Neuronal stem cell (in vitro differentiated cells): Measurements from ENCODE around the gene REXO2.

Experiments
- DNase-seq: peaks from one replicate; pipeline ENCODE4 v3.0.0-alpha.2; 2013; ENCODE audit warnings: low spot score
- H2AFZ ChIP-seq: one replicate; pipeline ENCODE4 v1.6.1; 2013; ENCODE audit warnings: mild to moderate bottlenecking, low read length, inconsistent platforms
- H2AK5ac ChIP-seq: 2 replicates; pipeline ENCODE4 v1.6.1; 2013; ENCODE audit warnings: low read depth, mild to moderate bottlenecking, inconsistent platforms, low read length, moderate library complexity, mixed read lengths
- H2BK120ac ChIP-seq: 2 replicates; pipeline ENCODE4 v1.6.1; 2013; ENCODE audit warnings: low read depth, mild to moderate bottlenecking, inconsistent platforms, low read length, moderate library complexity, mixed read lengths
- H2BK12ac ChIP-seq: one replicate; pipeline ENCODE4 v1.6.1; 2013; ENCODE audit warnings: low read length, inconsistent platforms
- H2BK15ac ChIP-seq: 2 replicates; pipeline ENCODE4 v1.6.1; 2013; ENCODE audit warnings: mild to moderate bottlenecking, low read length, inconsistent platforms, mixed read lengths
- H2BK5ac ChIP-seq: one replicate; pipeline ENCODE4 v1.6.1; 2013; ENCODE audit warnings: inconsistent platforms, mild to moderate bottlenecking, low read length, moderate library complexity
- H3K14ac ChIP-seq: one replicate; pipeline ENCODE4 v1.6.1; 2013; ENCODE audit warnings: low read length, inconsistent platforms
- H3K18ac ChIP-seq: 2 replicates; pipeline ENCODE4 v1.6.1; 2013; ENCODE audit warnings: low read length, inconsistent platforms
- H3K23ac ChIP-seq: 2 replicates; pipeline ENCODE4 v1.6.1; 2013; ENCODE audit warnings: low read depth, mild to moderate bottlenecking, mixed read lengths, low read length, inconsistent platforms; ENCODE audit not compliant: poor library complexity
- H3K27ac ChIP-seq: replicated peaks from 3 replicates; pipeline ENCODE4 v1.5.1; 2013; ENCODE audit warnings: low read length, inconsistent platforms
- H3K27me3 ChIP-seq, 3 experiments: 2 replicates each; pipeline ENCODE4 v1.6.1; 2013; ENCODE audit warnings: low read length in 3 of 3, mild to moderate bottlenecking in 2 of 3, inconsistent platforms in 1 of 3, low read depth in 1 of 3, mixed read lengths in 1 of 3, moderate library complexity in 1 of 3; ENCODE audit not compliant: control insufficient read depth in 3 of 3, insufficient read depth in 3 of 3
- H3K36me3 ChIP-seq, 2 donors: replicated peaks in 1 of 2; 2 replicates each; pipeline ENCODE4 v1.6.1; 2013; ENCODE audit warnings: low read length in 2 of 2; ENCODE audit not compliant: control insufficient read depth in 2 of 2, insufficient read depth in 2 of 2
- H3K4ac ChIP-seq: 2 replicates; pipeline ENCODE4 v1.6.1; 2013; ENCODE audit warnings: inconsistent platforms, mild to moderate bottlenecking, low read length, moderate library complexity
- H3K4me1 ChIP-seq, 2 donors: 1 replicate in 1 of 2; 2 replicates in 1 of 2; pipeline ENCODE4 v1.6.1; 2013; ENCODE audit warnings: low read length in 2 of 2, low read depth in 1 of 2; ENCODE audit not compliant: control insufficient read depth in 2 of 2, insufficient read depth in 1 of 2
- H3K4me2 ChIP-seq: one replicate; pipeline ENCODE4 v1.6.1; 2013; ENCODE audit warnings: mild to moderate bottlenecking, low read length, inconsistent platforms; ENCODE audit not compliant: insufficient read depth, poor library complexity, severe bottlenecking
- H3K4me3 ChIP-seq, 2 donors: 2 replicates each; pipeline ENCODE4 v1.5.1; 2013; ENCODE audit warnings: low read length in 2 of 2, mild to moderate bottlenecking in 2 of 2, inconsistent platforms in 1 of 2, moderate library complexity in 1 of 2
- H3K79me1 ChIP-seq: one replicate; pipeline ENCODE4 v1.6.1; 2013; ENCODE audit warnings: low read depth, mild to moderate bottlenecking, inconsistent platforms, low read length, moderate library complexity
- H3K9ac ChIP-seq: one replicate; pipeline ENCODE4 v1.6.1; 2013; ENCODE audit warnings: mild to moderate bottlenecking, low read depth, low read length, inconsistent platforms; ENCODE audit not compliant: poor library complexity
- H3K9me3 ChIP-seq, 2 donors: replicated peaks in 1 of 2; 2 replicates each; pipeline versions ENCODE3 to v1.6.1; 2013; ENCODE audit warnings: low read length in 2 of 2, mild to moderate bottlenecking in 2 of 2, inconsistent platforms in 1 of 2, low read depth in 1 of 2, mixed read lengths in 1 of 2, moderate library complexity in 1 of 2; ENCODE audit not compliant: control insufficient read depth in 2 of 2, insufficient read depth in 1 of 2
- H4K8ac ChIP-seq: one replicate; pipeline ENCODE4 v1.6.1; 2013; ENCODE audit warnings: low read depth, mild to moderate bottlenecking, inconsistent platforms, low read length, moderate library complexity
- H4K91ac ChIP-seq: one replicate; pipeline ENCODE4 v1.6.1; 2013; ENCODE audit warnings: low read length, low read depth, mild to moderate bottlenecking, inconsistent platforms; ENCODE audit not compliant: poor library complexity
- WGBS, 2 donors: extraction: QIAGEN DNeasy Blood & Tissue Kit; methylation state at CpG; one replicate each; pipeline ENCODE4 v1.1.7; 2013; ENCODE audit warnings: missing lambda C conversion rate in 2 of 2, mixed read lengths in 1 of 2; ENCODE audit not compliant: insufficient read length in 2 of 2, insufficient replicate concordance in 1 of 2; ENCODE audit errors: extremely low coverage in 2 of 2; 5-methylcytosine and 5-hydroxymethylcytosine counted together

REXO2 gene

GRCh38 chr11:114400216-114400914 lies 38.9 kb upstream of the REXO2 start, which contains the start of the genes C11orf71 and RBM7:
Gene C11orf71, minus strand, starts transcription at chr11:114400511. Its CDS starts 180 bp downstream, at chr11:114400331.
Gene RBM7, plus strand, starts transcription at chr11:114400666. Its CDS starts 6 bp downstream, at chr11:114400672.
- WGBS, 2 donors: no CpG with 5 or more reads among the region's 65 CpGs

GRCh38 chr11:114400915-114401223 lies 38.4 kb upstream of the REXO2 start:
- H3K18ac ChIP-seq: peak overlapping the region; percentile 84
- H2BK5ac ChIP-seq: peak overlapping the region; percentile 97
- no peaks in the 10 kb centered on the region for H3K27me3 ChIP-seq
- DNase-seq: no peak
- WGBS, 2 donors: no CpG with 5 or more reads among the region's 8 CpGs
- peak overlapping the region; percentile 35 for H2BK120ac ChIP-seq
- peaks cover 0 to 35% of the 10 kb centered on the region in 2 donors for H3K36me3 ChIP-seq
- H4K91ac ChIP-seq: no peak overlapping the region
- no peak overlapping the region for H2BK15ac ChIP-seq
- peak overlapping the region; percentile 81 for H2AK5ac ChIP-seq
- H3K14ac ChIP-seq: no peak overlapping the region
- H4K8ac ChIP-seq: peak overlapping the region; percentile 43
- H3K27ac ChIP-seq: peak overlapping the region; percentile 89
- no peaks in the 10 kb centered on the region for H3K79me1 ChIP-seq
- peak overlapping the region; percentile 90 for H2AFZ ChIP-seq
- H2BK12ac ChIP-seq: no peak overlapping the region
- H3K23ac ChIP-seq: peak overlapping the region; percentile 76
- peak overlapping the region; percentile 37 for H3K4me2 ChIP-seq
- peak overlapping the region; percentile 97 for H3K9ac ChIP-seq
- peak overlapping the region; percentile 85 to 95 for H3K4me3 ChIP-seq
- peaks cover 2 to 4% of the 10 kb centered on the region in 2 donors for H3K4me1 ChIP-seq
- H3K4ac ChIP-seq: no peak overlapping the region
- H3K9me3 ChIP-seq: no peaks in the 10 kb centered on the region

More at GRCh38 chr11:114400216-114400914, 38.9 kb upstream of the REXO2 start, which contains the start of the genes C11orf71 and RBM7:
- Histone ChIP-seq H3K18ac (peak within 1 kb of the TSS; percentile 99), H3K79me1 (no peaks in the 10 kb centered on the region), H3K9ac (peak within 1 kb of the TSS; percentile 97), H4K91ac (no peak within 1 kb of the TSS), H2BK12ac (peak within 1 kb of the TSS; percentile 26), H3K36me3 (peaks cover 0 to 29% of the 10 kb centered on the region in 2 donors), H2BK120ac (peak within 1 kb of the TSS; percentile 35), H3K4me1 (peaks cover 2 to 4% of the 10 kb centered on the region in 2 donors), H3K14ac (peak within 1 kb of the TSS; percentile 67), H3K4ac (no peak within 1 kb of the TSS), H3K27ac (peak within 1 kb of the TSS; percentile 96), H3K27me3 (no peaks in the 10 kb centered on the region), H2BK15ac (peak within 1 kb of the TSS; percentile 73), H3K4me3 (peak within 1 kb of the TSS; percentile 85 to 95), H3K4me2 (peak within 1 kb of the TSS; percentile 77), H3K23ac (peak within 1 kb of the TSS; percentile 76), H3K9me3 (no peaks in the 10 kb centered on the region), H2BK5ac (peak within 1 kb of the TSS; percentile 97), H2AK5ac (peak within 1 kb of the TSS; percentile 85), H4K8ac (peak within 1 kb of the TSS; percentile 94), H2AFZ (peak within 1 kb of the TSS; percentile 90)
- peak; percentile 94 for DNase-seq

GRCh38 chr11:114401311-114401710 lies 38.0 kb upstream of the REXO2 start:
- Histone ChIP-seq H2BK12ac (no peak overlapping the region), H3K36me3 (peaks cover 0 to 39% of the 10 kb centered on the region in 2 donors), H2BK120ac (no peak overlapping the region), H3K9ac (no peak overlapping the region), H3K27ac (no peak overlapping the region), H3K4me3 (peak overlapping the region; percentile 22 to 85), H2BK15ac (no peak overlapping the region), H3K4me2 (no peak overlapping the region), H3K14ac (no peak overlapping the region), H3K79me1 (no peaks in the 10 kb centered on the region), H3K9me3 (no peaks in the 10 kb centered on the region), H2AFZ (no peak overlapping the region), H3K4ac (no peak overlapping the region), H2AK5ac (no peak overlapping the region), H3K4me1 (peaks cover 2 to 4% of the 10 kb centered on the region in 2 donors), H4K8ac (no peak overlapping the region), H3K18ac (no peak overlapping the region), H4K91ac (no peak overlapping the region), H3K23ac (no peak overlapping the region), H3K27me3 (no peaks in the 10 kb centered on the region), H2BK5ac (no peak overlapping the region)
- DNase-seq: no peak
- no CpG with 5 or more reads among the region's 4 CpGs for WGBS, 2 donors

GRCh38 chr11:114412946-114413345 lies 26.3 kb upstream of the REXO2 start:
- no peak overlapping the region for H3K9ac ChIP-seq
- no peaks in the 10 kb centered on the region for H3K27me3 ChIP-seq
- peaks cover 0 to 50% of the 10 kb centered on the region in 2 donors for H3K36me3 ChIP-seq

More at GRCh38 chr11:114412946-114413345, 26.3 kb upstream of the REXO2 start:
- no peak overlapping the region for H3K14ac ChIP-seq
- no peak overlapping the region for H4K91ac ChIP-seq
- no peak overlapping the region for H2BK120ac ChIP-seq
- no peak overlapping the region for H2BK15ac ChIP-seq
- H3K4me1 ChIP-seq: peaks cover 0 to 5% of the 10 kb centered on the region in 2 donors
- no peak overlapping the region for H4K8ac ChIP-seq
- H3K79me1 ChIP-seq: no peaks in the 10 kb centered on the region
- H3K9me3 ChIP-seq: peaks cover 0 to 2% of the 10 kb centered on the region in 2 donors
- H3K4me3 ChIP-seq: no peak overlapping the region
- no peak overlapping the region for H2BK12ac ChIP-seq
- no peak for DNase-seq
- no peak overlapping the region for H3K4me2 ChIP-seq
- no peak overlapping the region for H2AK5ac ChIP-seq
- H2AFZ ChIP-seq: no peak overlapping the region
- no peak overlapping the region for H3K4ac ChIP-seq
- no peak overlapping the region for H3K23ac ChIP-seq
- no peak overlapping the region for H2BK5ac ChIP-seq
- H3K18ac ChIP-seq: no peak overlapping the region
- H3K27ac ChIP-seq: no peak overlapping the region
- no CpG with 5 or more reads among the region's 4 CpGs for WGBS, 2 donors
